SU-DHL-6 (cell line): ENCODE results near the gene DMRT1.

ENCODE experiments used
- EZH2phosphoT487 ChIP-seq: fragments of 200-600 bp; sonication (generic), shearing (Covaris generic); conservative IDR thresholded peaks from 2 replicates; pipeline ENCODE4 v1.6.1; 2018; ENCODE audit warnings: mild to moderate bottlenecking, antibody characterized with exemption, low read length, moderate library complexity, mixed read lengths
- TF ChIP-seq, protein P1 (sequence below): fragments of 200-600 bp; sonication (generic); IDR thresholded peaks from one replicate; pipeline ENCODE4 v1.5.1; 2017; ENCODE audit warnings: antibody characterized with exemption, mild to moderate bottlenecking, low read length, moderate library complexity; ENCODE audit not compliant: insufficient read depth, poor library complexity, severe bottlenecking

DNA sequence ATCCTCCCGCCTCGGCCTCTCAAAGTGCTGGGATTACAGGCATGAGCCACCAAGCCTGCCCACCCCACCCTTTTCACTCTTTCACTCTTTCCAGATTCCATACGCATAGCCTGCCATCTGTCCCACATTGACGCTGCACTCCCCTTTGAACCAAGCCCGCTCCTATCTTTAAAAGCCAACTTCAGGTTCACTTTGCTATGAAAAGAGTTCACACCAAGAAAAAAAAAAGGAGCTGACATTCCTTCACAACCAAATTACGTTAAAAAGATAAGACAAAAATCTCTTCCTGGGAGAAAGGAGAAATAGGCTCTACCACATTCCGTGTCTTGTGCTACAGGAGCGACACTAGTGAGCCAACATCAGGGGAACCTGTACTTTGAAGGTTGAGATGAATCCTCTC is 41.5 kb downstream of the DMRT1 start:
- no peak for TF ChIP-seq EZH2phosphoT487
- TF ChIP-seq, protein P1, sequence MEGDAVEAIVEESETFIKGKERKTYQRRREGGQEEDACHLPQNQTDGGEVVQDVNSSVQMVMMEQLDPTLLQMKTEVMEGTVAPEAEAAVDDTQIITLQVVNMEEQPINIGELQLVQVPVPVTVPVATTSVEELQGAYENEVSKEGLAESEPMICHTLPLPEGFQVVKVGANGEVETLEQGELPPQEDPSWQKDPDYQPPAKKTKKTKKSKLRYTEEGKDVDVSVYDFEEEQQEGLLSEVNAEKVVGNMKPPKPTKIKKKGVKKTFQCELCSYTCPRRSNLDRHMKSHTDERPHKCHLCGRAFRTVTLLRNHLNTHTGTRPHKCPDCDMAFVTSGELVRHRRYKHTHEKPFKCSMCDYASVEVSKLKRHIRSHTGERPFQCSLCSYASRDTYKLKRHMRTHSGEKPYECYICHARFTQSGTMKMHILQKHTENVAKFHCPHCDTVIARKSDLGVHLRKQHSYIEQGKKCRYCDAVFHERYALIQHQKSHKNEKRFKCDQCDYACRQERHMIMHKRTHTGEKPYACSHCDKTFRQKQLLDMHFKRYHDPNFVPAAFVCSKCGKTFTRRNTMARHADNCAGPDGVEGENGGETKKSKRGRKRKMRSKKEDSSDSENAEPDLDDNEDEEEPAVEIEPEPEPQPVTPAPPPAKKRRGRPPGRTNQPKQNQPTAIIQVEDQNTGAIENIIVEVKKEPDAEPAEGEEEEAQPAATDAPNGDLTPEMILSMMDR, result no peak
